Fibroblast of skin of right quadriceps (primary cell): Measurements from ENCODE around the gene RNF212B.
"Not testable (repeated sequence)": the region's sequence is repeated elsewhere in the genome, so short reads cannot be mapped to it uniquely, and the experiment has no call there.

Source experiments
- DNase-seq: peaks from one replicate; pipeline ENCODE4 v3.0.0-alpha.2; 2013

RNF212B gene

DNA sequence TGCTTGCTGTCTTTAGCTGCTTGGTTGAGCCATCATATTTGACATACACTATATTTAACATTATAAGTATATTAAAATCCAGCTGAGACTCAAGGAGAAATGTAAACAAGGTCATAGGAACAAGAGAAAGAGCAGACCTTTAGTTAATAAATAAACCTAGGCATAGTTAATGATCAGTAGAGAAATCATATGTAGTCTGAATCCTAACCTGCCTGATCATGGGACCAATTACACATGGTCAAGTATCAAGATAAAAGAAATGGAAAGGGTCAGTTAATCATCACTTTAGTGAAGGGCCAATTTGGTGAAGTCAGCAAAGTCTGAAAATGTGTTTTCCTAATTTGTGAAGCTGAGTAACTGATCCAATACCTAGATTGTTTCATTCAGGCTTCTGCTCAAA, 7.5 kb downstream of the RNF212B start:
- DNase-seq: no peak

GRCh38 chr14:23248601-23249000, 10.9 kb downstream of the RNF212B start:
- no peak for DNase-seq

- DNase-seq: no peak
These were observed 12.1 kb downstream of the RNF212B start for GRCh38 chr14:23249824-23250223.

- no peak for DNase-seq
These were observed 14.3 kb downstream of the RNF212B start for GRCh38 chr14:23252006-23252405.

DNA sequence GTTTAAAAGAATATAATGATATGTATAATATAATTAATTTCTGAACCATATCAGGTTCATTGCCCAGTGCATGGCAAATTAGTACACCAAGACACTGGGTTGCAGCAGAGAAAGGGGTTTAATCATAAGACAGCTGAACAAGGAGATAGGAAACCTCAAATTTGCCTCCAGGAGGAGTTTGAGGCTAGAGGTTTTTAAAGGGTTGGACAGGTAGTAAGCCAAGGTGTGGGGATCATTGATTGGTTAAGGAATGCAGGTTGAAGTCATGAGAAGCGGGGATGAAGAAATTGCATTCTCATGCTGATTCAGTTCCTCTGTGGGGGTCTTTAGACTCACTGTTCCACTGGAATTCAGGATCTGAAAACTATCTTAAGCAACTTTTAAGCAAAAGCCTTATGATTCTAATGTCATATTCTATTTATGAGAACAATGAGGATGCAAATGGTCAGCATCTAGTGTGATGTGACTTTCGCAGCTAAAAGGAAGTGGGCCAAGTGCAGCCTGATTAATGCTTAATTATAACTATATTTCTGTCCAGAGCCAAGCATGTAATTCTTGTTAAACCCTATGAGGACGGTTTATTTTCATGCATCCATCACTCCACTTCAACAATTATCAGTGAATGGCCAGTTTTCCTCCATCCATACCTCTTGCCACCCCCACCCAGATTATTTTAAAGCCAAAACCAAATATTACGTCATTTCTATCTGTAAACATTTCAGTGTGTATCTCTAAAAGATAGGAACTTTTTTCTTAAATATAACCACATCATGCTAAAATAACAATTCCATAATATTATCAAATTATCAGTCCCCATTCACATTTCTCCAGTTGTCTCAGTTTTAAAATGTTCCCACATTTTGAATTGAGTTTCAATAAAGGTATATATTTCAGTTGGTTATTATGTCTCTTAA, 14.9 kb downstream of the RNF212B start:
- DNase-seq: no peak

GRCh38 chr14:23258256-23258655, 20.5 kb downstream of the RNF212B start:
- no peak for DNase-seq

DNA sequence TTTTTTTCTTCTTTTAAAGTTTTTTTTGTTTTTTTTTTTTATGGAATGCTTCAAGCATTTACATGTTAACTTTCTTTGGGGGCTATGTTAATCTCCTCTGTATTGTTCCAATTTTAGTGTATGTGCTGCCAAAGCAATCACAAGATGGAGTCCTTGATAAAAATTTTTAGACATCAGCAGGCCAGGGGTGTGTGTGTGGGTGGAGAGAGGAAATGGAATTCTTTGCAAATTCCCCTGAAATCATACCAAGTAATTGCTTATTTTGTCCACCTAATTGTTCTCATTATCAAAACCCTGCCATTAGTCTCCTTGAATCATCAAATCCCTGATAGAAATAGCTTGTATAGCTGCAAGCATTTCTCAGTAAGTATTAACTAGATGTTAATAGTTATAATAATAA, 21.7 kb downstream of the RNF212B start:
- DNase-seq: no peak

DNA sequence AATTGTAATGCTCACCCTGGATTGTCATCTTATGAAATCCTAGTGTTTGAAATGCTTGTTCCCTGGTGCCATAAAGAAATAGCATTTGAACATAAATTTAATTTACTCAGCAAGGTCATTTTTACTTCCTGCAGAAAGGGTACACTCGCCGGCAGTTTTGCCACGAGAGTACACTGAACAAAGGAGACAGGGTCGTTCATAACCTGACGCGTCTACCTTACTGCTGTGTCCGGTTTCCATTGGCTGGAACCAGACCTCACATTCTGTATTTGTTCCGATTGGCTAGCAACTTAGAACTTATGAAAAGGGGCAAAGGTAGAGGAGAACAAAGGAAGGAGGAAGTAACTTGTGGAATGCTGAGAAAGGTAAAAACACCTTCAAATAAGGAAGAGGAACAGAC, 23.1 kb downstream of the RNF212B start:
- DNase-seq: not testable (repeated sequence)

- no peak for DNase-seq
These were observed 31.5 kb downstream of the RNF212B start for GRCh38 chr14:23269193-23269592.

DNA sequence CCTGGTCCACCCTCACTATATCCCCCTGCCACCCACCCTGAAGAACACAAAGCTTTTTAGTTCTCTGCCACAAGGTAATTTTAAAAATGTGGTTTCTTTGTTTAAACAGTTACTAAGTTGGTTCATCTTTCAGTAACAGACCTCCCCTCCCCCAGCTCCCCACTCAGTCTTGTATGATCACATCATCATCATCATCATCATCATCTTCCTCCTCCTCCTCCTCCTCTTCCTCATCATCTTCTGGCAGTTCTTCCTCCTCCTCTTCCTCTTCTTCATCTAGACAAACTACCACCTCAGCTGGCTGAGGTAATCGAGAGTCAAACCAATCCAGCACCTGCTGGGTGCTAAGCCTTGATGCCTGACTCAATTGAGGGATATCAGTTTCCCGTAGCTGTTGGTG, 37.7 kb downstream of the RNF212B start:
- no peak for DNase-seq

DNA sequence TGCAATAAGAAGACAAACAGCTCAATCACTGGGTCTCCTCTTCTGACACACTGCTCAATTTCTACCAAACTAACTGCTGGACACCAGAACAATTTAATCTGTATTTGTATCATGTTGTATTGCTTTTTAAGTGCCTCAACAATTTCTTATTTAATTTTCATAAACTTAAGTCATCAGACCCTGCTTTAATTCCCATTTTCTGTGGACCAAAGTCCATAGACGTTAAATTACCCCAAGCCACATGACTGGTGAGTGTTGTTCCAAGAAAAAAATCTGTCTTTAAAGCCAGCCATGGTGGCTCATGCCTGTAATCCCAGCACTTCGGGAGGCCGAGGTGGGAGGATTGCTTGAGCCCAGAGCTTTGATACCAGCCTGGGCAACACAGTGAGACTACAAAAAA, 39.5 kb downstream of the RNF212B start:
- no peak for DNase-seq

DNA sequence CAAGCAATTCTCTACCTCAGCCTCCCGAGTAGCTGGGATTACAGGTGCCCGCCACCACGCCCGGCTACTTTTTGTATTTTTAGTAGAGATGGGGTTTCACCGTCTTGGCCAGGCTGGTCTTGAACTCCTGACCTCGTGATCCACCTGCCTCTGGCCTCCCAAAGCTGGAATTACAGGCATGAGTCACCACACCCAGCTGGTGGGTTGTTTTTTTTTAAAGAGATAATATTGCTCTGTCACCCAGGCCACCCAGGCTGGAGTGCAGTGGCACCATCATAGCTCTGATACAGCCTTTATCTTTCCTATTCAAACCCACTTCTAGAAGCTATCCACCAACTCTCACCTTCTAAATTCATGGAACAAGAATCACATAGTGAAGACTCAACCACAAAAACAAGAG, 40.2 kb downstream of the RNF212B start:
- not testable (repeated sequence) for DNase-seq

DNA sequence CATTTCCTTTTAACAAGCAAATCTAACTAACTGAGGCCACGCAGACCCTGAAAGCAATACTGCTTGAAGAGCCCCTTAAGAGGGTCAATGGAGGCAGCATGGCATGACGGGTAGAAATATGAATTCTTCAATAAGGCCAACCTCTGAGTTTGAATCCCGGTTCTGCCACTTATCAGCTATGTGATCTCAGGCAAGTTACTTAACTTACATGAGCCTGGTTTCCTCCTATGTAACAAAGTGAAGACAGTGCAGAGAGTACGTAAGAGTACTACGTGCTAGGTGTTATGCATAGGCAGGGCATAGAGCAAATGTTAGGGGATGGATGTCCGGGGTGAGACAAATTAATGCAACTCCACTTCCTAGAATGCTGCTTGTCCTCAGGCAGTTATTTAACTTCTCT, 43.5 kb downstream of the RNF212B start:
- DNase-seq: no peak

DNA sequence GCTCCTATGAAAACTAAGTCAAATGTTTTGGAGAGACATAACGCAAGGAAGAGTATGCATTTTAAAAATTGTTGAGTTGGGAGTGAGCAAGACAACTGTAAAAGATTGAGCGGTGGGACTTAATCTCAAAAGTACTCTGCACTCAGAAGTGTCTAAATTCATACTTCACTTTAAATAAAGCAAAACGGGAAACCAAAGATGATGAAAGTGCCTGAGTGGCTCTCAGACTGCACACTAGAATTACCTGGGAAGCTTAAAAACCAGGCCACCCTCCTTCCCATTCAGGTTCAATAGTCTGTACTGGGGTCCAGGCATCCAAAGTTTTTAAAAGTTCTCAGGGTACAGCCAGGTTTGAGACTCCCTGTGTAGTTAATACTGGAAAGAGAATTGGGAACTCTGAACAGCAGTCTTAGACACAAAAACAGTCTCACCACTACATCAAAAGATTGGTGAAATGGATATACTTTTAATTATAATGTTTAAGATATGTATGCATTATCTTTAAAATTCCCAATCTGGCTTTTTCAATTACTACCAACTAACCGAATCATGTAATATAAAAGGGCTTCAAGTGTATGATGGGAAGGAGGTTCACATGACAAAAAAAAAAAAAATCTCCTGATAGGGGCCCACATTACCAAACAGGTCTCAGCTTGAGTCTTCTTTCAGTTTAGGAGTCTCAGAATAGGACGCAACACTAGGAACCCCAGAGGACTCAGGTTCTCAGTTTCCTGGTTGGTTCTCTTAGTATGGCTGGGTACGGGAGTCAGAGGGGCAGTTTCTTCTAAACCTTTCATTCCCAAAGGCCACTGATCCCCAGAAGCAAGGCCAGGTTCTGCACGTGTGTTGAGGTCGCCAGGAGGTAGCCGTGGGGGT, 47.2 kb downstream of the RNF212B start:
- no peak for DNase-seq

DNA sequence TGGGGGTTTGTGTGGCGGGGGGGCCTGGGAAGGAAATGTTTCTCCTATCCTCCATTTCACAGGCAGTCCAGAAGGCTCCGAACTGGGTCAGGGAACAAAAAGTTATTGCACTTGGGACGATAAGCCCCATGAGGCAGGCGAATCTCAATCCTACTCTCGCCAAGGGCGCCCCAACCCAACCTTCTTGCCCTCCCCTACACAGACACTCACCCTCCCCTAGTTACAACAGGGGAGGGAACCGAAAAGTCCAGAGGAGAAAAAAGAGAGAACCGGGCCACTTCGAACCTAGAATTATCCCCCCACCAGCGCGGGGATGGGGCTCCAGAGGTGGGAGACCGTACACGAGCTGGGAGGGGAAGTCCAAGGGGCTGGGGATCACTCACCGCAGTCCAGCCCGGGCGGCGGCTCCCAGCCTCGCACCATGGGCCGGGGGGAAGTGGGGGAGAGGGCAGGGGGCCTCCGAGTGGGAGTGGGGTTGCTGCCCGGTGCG, 47.8 kb downstream of the RNF212B start:
- no peak for DNase-seq

DNA sequence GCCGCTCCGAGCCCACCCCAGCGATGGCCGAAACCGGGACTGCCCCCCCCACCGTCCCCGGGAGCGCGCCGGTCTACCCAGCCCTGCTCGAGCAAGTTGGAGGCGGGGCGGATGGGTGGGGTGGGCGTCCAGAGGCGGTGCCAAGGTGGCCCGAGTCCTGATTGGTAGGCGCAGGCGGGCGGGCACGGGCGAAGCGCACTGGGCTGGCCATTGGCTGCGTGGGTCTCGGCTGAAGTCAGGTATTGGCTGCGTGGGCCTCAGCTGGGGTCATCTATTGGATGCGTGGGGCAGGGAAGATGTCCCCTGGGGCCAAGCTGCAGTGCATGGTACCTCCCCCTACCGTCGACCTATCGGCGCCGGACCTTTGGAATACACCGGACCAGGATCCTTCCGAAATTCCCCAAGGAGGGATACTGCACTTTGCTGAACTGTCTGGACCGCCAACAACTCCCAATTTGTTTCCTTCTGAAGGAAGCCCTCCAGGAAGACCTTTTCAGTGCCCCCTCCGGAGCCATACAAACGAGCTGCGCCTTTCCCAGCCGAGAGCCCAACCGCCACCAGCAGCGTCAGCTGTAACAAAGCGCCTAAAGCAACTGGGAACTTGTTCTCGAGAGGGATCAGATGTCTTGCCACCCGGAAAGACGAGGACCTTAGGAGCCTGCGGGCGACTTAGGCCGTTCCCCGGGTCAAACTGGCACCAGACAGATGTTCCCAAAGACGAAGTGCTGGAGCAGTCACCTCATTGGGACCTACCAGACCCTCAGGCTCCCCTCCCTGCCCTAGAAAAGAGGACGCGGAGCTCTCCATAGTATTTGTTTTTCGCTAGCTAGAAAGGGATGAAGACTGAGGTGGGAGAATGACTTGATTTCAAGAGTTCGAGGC, 48.5 kb downstream of the RNF212B start, which contains the start of gene HOMEZ:
Gene HOMEZ, minus strand, starts transcription at position 113 of the 882 bp plus-strand sequence. CDS start 180 bp downstream, outside the sequence.
- peak; percentile 98 for DNase-seq

DNA sequence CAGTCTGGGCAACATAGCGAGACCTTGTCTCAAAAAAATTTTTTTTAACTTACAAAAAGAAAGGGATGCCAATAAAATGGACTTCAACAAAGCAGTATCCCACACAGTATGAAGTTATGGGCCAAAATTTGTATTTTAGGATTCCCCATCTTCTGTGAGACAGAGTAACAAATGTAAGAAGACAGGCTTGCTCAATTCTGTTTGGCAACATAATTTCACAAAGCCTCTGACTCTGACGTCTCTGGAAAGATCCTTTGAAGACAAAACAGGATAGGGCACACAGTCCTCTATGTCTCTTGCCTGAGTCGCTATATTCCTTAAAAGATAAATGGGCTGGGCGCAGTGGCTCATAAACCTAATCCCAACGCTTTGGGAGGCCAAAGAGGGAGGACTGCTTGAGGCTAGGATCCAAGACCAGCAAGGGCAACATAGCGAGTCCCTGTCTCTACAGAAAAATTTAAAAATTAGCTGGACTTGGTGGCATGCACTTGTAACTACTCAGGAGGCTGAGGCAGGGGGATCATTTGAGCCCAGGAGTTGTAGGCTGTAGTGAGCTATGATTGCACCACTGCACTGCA, 49.3 kb downstream of the RNF212B start:
- DNase-seq: no peak

GRCh38 chr14:23294734-23295561, 57.2 kb downstream of the RNF212B start:
- peak; percentile 59 for DNase-seq

GRCh38 chr14:23296012-23296777, 58.5 kb downstream of the RNF212B start:
- no peak for DNase-seq

GRCh38 chr14:23297096-23297495, 59.4 kb downstream of the RNF212B start:
- DNase-seq: no peak
